K562 (cell line): ENCODE data around the gene AKIRIN1. TPM values are rescaled to one million over a fixed set of nuclear protein-coding genes. Genes with fewer than 3 reads are reported as not detected.

Source experiments
- BCOR ChIP-seq: fragments of 450-650 bp; IDR thresholded peaks from 2 replicates; pipeline ENCODE4 v1.6.1; 2016
- CHD2 ChIP-seq: IDR thresholded peaks from 2 replicates; pipeline ENCODE4 v1.6.1; 2011; ENCODE audit warnings: low read depth, low read length
- CREM ChIP-seq: IDR thresholded peaks from 2 replicates; pipeline ENCODE4 v1.6.1; 2014; ENCODE audit warnings: antibody characterized with exemption, low read depth
- MYC ChIP-seq, 2 experiments: fragments of 250-450 bp in 1 of 2; sonication (Bioruptor Pico) in 1 of 2; IDR thresholded peaks; 2 replicates each; pipeline versions ENCODE4 v1.5.1 to v1.6.1; 2012 to 2021; ENCODE audit warnings: low read depth in 2 of 2, borderline replicate concordance in 1 of 2, improper control_type of control experiment in 1 of 2, low read length in 1 of 2, mild to moderate bottlenecking in 1 of 2, moderate library complexity in 1 of 2
- PTTG1 ChIP-seq: fragments of 450-650 bp; IDR thresholded peaks from 2 replicates; pipeline ENCODE4 v1.6.1; 2016; ENCODE audit warnings: low read depth, mild to moderate bottlenecking, missing genetic modification characterization, missing compliant biosample characterization
- RBM25 ChIP-seq: fragments of 200-400 bp; formaldehyde crosslinking; IDR thresholded peaks from 2 replicates; pipeline ENCODE4 v1.6.1; 2018; ENCODE audit warnings: low read length, low read depth, moderate library complexity; ENCODE audit not compliant: severe bottlenecking
- REST ChIP-seq, 2 experiments: fragments of 450-650 bp; formaldehyde crosslinking in 1 of 2; IDR thresholded peaks; 2 replicates each; pipeline versions ENCODE4 v1.4.0 to v1.6.1; 2014 to 2020; ENCODE audit warnings: mild to moderate bottlenecking in 2 of 2, borderline replicate concordance in 1 of 2, low read depth in 1 of 2
- polyA plus RNA-seq, 8 experiments: library from polyadenylated mRNA; depleted of rRNA in 4 of 8; stranded (reverse) in 5 of 8; unstranded in 3 of 8; fragments of >200 nt; fragmentation: Nextera tagmentation in 2 of 8; fragmentation: Illumina TruSeq in 1 of 8; extraction: Ambion mirVana in 2 of 8; extraction: Trizol in 1 of 8; gene quantifications; 2 replicates each; pipeline versions ENCODE4 v1.2.1 to v1.2.3, GENCODE V29; 2011 to 2014; ENCODE audit warnings: inconsistent platforms in 1 of 8, missing spikeins in 1 of 8
- total RNA-seq, 7 experiments: library from RNA; depleted of rRNA in 6 of 7; stranded (reverse); fragments of >200 nt in 6 of 7; fragmentation: Illumina TruSeq in 2 of 7; extraction: Trizol in 2 of 7; gene quantifications; 2 replicates each; pipeline versions ENCODE4 v1.2.1 to v1.2.3, GENCODE V29; 2011 to 2021; ENCODE audit warnings: low replicate concordance in 1 of 7
- TF ChIP-seq, protein P1 (sequence below): sonication (generic); formaldehyde crosslinking; IDR thresholded peaks from 2 replicates; pipeline ENCODE4 v1.8.0; 2023; ENCODE audit warnings: missing genetic modification reagents, mild to moderate bottlenecking, borderline replicate concordance
- TF ChIP-seq, protein P2 (sequence below): fragments of 450-650 bp; IDR thresholded peaks from 2 replicates; pipeline ENCODE4 v1.6.1; 2018; ENCODE audit not compliant: partially characterized antibody

AKIRIN1 gene
- total and polyA plus RNA-seq, 9 of the 15 experiments (the other 6 are each of a cell fraction or from before 2014, with no cell fraction given): 11.5 to 139 (median 83.4) TPM

DNA sequence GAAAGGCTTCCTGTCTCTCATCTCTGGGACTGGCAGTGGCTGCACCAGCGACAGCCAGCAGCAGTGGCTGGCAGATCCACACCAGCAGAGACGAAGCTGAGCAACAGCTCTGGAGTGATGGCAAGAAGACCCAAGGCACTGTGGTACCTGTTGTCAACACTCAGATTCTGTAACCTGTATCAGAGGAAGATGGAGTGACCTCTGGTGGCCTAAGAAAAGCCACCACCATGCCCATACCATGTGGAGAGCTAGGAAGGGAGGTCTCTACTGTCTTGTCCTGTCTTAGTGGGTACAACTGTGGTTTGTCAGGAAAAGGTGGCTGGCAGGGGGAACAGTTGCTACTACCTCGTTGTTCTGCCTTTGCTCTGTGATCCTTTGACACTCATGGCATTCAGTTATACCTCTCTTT lies 26.9 kb upstream of the AKIRIN1 start (continued):
- TF ChIP-seq REST (IDR thresholded peaks at IDR 0.05; ENCODE audit: borderline replicate concordance): peak; percentile 66; the same call in 1 of the 2 replicates
- TF ChIP-seq REST (CRISPR knock-in tag; IDR thresholded peaks at IDR 0.05; ENCODE audit: low read depth): no peak
- TF ChIP-seq PTTG1: no peak
- TF ChIP-seq, protein P1, sequence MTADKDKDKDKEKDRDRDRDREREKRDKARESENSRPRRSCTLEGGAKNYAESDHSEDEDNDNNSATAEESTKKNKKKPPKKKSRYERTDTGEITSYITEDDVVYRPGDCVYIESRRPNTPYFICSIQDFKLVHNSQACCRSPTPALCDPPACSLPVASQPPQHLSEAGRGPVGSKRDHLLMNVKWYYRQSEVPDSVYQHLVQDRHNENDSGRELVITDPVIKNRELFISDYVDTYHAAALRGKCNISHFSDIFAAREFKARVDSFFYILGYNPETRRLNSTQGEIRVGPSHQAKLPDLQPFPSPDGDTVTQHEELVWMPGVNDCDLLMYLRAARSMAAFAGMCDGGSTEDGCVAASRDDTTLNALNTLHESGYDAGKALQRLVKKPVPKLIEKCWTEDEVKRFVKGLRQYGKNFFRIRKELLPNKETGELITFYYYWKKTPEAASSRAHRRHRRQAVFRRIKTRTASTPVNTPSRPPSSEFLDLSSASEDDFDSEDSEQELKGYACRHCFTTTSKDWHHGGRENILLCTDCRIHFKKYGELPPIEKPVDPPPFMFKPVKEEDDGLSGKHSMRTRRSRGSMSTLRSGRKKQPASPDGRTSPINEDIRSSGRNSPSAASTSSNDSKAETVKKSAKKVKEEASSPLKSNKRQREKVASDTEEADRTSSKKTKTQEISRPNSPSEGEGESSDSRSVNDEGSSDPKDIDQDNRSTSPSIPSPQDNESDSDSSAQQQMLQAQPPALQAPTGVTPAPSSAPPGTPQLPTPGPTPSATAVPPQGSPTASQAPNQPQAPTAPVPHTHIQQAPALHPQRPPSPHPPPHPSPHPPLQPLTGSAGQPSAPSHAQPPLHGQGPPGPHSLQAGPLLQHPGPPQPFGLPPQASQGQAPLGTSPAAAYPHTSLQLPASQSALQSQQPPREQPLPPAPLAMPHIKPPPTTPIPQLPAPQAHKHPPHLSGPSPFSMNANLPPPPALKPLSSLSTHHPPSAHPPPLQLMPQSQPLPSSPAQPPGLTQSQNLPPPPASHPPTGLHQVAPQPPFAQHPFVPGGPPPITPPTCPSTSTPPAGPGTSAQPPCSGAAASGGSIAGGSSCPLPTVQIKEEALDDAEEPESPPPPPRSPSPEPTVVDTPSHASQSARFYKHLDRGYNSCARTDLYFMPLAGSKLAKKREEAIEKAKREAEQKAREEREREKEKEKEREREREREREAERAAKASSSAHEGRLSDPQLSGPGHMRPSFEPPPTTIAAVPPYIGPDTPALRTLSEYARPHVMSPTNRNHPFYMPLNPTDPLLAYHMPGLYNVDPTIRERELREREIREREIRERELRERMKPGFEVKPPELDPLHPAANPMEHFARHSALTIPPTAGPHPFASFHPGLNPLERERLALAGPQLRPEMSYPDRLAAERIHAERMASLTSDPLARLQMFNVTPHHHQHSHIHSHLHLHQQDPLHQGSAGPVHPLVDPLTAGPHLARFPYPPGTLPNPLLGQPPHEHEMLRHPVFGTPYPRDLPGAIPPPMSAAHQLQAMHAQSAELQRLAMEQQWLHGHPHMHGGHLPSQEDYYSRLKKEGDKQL: no peak
- 0 out of 2 replicates have a peak, but pooled peaks have one; percentile 50 for TF ChIP-seq BCOR
- TF ChIP-seq, protein P2, sequence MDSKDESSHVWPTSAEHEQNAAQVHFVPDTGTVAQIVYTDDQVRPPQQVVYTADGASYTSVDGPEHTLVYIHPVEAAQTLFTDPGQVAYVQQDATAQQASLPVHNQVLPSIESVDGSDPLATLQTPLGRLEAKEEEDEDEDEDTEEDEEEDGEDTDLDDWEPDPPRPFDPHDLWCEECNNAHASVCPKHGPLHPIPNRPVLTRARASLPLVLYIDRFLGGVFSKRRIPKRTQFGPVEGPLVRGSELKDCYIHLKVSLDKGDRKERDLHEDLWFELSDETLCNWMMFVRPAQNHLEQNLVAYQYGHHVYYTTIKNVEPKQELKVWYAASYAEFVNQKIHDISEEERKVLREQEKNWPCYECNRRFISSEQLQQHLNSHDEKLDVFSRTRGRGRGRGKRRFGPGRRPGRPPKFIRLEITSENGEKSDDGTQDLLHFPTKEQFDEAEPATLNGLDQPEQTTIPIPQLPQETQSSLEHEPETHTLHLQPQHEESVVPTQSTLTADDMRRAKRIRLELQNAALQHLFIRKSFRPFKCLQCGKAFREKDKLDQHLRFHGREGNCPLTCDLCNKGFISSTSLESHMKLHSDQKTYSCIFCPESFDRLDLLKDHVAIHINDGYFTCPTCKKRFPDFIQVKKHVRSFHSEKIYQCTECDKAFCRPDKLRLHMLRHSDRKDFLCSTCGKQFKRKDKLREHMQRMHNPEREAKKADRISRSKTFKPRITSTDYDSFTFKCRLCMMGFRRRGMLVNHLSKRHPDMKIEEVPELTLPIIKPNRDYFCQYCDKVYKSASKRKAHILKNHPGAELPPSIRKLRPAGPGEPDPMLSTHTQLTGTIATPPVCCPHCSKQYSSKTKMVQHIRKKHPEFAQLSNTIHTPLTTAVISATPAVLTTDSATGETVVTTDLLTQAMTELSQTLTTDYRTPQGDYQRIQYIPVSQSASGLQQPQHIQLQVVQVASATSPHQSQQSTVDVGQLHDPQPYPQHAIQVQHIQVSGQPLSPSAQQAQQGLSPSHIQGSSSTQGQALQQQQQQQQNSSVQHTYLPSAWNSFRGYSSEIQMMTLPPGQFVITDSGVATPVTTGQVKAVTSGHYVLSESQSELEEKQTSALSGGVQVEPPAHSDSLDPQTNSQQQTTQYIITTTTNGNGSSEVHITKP: peak; percentile 64
- no peak for TF ChIP-seq CHD2
- TF ChIP-seq CREM: no peak
- peak; percentile 63 for TF ChIP-seq MYC (IDR thresholded peaks at IDR 0.05; ENCODE audit: low read depth, low read length)
- no peak for TF ChIP-seq MYC (CRISPR knock-in tag; IDR thresholded peaks at IDR 0.05; ENCODE audit: borderline replicate concordance, low read depth)
- peak; percentile 47 for TF ChIP-seq RBM25
- TF ChIP-seq, all 486 proteins: peak for 12
